GM12865 (cell line): ENCODE results near the gene TMEM141.
"Not testable (repeated sequence)": the region's sequence is repeated elsewhere in the genome, so short reads cannot be mapped to it uniquely, and the experiment has no call there.

Experiments
- DNase-seq: peaks from one replicate; pipeline ENCODE4 v3.0.0; 2010; ENCODE audit warnings: low read depth
- H3K4me3 ChIP-seq: 2 replicates; pipeline ENCODE4 v1.5.1; 2011; ENCODE audit warnings: mild to moderate bottlenecking, low read depth, low read length, control low read depth
- TF ChIP-seq, protein P1 (sequence below): IDR thresholded peaks from 2 replicates; pipeline ENCODE4 v1.5.1; 2011; ENCODE audit warnings: low read length, control low read depth, low read depth, inconsistent platforms; ENCODE audit not compliant: insufficient read depth; ENCODE audit errors: missing control alignments

The TMEM141 gene

DNA sequence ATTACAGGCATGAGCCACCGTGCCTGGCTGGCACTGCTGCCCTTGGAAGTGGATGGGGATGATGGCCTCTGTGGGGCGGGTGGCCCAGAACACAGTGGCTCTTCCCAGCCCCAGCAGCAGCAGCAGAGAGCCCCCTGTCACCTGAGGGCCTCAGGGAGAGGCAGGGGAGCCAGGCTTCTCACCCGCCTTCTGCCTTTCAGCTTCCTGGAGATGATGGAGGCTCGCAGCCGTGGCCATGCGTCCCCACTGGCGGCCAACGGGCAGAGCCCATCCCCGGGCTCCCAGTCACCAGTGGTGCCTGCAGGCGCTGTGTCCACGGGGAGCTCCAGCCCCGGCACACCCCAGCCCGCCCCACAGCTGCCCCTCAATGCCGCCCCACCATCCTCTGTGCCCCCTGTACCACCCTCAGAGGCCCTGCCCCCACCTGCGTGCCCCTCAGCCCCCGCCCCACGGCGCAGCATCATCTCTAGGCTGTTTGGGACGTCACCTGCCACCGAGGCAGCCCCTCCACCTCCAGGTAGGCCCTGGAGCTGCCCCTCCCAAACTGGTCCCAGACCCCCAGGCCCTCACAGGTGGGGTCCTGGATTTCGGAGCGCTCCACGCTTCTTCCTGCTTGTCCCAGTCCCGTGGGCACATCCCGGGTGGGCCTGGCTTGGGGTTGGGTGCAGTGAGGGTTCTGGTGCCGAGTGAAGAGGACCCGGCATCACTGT is 46.2 kb downstream of the TMEM141 start:
- TF ChIP-seq, protein P1, sequence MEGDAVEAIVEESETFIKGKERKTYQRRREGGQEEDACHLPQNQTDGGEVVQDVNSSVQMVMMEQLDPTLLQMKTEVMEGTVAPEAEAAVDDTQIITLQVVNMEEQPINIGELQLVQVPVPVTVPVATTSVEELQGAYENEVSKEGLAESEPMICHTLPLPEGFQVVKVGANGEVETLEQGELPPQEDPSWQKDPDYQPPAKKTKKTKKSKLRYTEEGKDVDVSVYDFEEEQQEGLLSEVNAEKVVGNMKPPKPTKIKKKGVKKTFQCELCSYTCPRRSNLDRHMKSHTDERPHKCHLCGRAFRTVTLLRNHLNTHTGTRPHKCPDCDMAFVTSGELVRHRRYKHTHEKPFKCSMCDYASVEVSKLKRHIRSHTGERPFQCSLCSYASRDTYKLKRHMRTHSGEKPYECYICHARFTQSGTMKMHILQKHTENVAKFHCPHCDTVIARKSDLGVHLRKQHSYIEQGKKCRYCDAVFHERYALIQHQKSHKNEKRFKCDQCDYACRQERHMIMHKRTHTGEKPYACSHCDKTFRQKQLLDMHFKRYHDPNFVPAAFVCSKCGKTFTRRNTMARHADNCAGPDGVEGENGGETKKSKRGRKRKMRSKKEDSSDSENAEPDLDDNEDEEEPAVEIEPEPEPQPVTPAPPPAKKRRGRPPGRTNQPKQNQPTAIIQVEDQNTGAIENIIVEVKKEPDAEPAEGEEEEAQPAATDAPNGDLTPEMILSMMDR, result no peak
- no peak overlapping the region for H3K4me3 ChIP-seq
- no peak for DNase-seq

DNA sequence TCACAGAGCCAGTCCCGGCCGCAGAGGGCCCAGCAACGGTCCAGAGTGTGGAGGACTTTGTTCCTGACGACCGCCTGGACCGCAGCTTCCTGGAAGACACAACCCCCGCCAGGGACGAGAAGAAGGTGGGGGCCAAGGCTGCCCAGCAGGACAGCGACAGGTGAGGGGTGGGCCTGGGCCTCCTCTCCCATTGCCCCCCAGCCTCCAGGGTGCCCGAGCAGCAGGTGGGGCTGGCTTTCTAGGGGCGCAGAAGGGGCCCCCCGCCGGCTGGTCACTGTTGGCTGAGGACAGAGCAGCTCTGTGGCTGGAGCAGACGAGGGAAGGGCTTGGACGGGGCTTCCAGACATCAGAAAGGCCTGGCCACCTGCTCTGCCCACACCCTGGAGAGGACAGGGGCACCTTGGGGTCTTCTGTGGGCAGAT is 46.7 kb downstream of the TMEM141 start:
- not testable (repeated sequence) for DNase-seq, H3K4me3 ChIP-seq

DNA sequence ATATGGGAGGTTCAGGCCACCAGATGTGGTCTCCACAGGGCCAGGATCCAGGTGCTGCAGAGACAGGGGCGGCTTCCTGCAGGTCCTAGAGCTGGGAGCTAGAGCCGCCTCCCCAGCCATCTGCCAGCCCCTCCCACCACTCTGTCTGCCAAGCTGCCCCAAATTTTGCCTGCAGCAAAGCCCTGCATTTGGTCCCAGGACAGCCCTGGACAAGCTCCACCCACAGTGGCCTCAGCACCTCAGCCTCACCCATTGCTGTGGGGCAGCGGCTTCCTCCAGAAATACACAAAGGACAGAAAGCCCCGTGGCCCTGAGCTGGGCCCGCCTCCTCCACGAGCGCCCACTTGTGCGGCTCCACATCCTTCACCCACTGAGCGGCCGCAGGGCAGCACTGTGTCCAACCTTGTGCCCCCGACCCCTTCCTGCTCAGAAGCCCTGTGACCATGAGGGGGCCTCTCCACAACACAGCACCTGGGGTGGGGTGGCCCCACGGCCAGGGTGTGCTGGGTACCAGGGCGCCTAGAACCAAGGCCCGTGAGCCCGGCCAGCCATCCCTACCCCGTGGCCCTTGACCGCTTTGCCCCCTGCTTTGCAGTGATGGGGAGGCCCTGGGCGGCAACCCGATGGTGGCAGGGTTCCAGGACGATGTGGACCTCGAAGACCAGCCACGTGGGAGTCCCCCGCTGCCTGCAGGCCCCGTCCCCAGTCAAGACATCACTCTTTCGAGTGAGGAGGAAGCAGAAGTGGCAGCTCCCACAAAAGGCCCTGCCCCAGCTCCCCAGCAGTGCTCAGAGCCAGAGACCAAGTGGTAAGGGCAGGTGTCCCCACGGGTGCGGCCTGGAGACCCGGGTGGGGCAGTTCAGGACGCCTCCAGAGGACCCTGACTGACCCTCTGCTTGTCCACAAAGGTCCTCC is 47.4 kb downstream of the TMEM141 start:
- no peak for DNase-seq
- TF ChIP-seq, protein P1, result no peak

DNA sequence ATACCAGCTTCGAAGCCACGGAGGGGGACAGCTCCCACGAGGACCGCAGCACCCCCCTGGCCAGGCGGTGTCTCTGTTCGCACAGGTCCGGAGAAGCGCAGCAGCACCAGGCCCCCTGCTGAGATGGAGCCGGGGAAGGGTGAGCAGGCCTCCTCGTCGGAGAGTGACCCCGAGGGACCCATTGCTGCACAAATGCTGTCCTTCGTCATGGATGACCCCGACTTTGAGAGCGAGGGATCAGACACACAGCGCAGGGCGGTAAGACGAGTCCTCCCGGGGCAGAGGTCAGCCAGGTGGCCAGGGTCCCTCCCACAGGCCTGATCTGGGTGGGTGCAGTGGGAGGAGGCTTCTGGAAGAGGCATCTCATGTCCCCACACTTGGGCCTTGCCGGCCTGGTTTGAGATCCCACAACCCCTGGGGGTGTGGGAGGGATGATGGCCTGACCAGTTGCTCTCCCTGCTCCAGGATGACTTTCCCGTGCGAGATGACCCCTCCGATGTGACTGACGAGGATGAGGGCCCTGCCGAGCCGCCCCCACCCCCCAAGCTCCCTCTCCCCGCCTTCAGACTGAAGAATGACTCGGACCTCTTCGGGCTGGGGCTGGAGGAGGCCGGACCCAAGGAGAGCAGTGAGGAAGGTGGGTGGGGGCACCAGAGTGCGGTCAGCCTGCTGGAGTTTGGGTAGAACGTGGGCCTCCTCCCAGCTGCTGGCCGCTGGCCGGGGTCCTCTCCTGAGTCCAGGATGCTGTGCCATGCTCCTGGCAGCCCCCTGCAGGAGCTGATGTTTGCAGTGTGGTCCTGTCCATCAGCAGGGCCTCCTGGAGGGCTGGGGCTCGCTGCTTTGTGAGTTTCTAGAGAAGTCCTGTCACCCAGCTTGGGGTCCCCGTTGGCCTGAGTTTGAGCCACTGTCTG is 48.3 kb downstream of the TMEM141 start:
- TF ChIP-seq, protein P1, result no peak
- no peak overlapping the region for H3K4me3 ChIP-seq
- DNase-seq, result no peak

More for the DNA sequence above, 47.4 kb downstream of the TMEM141 start:
- no peak overlapping the region for H3K4me3 ChIP-seq

DNA sequence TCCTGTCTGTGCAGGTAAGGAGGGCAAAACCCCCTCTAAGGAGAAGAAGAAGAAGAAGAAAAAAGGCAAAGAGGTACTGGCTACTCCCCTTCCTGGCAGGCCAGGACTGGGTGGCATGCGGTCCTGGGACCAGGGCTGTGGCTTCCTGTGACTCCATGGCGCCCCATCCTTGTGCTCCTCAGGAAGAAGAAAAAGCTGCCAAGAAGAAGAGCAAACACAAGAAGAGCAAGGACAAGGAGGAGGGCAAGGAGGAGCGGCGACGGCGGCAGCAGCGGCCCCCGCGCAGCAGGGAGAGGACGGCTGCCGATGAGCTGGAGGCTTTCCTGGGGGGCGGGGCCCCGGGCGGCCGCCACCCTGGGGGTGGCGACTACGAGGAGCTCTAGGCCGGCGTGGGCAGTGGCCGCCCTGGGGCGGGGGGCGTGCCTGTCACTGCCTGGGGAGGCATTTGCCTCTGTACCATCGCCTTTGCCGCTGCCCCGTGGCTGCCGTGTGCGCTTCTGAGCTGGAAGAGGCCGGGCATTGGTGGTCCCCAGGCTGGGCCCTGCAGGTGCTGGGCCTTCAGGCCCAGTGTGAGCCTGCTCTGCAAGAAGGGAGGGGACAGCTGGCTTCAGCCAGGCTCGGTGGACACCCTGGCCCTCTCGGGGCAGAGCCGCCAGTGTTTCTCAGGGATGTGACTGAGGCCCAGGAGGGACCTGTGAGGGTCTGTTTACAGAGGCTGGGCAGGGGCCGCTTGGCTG is 49.2 kb downstream of the TMEM141 start:
- no peak overlapping the region for H3K4me3 ChIP-seq
- no peak for DNase-seq
- TF ChIP-seq, protein P1, result no peak

DNA sequence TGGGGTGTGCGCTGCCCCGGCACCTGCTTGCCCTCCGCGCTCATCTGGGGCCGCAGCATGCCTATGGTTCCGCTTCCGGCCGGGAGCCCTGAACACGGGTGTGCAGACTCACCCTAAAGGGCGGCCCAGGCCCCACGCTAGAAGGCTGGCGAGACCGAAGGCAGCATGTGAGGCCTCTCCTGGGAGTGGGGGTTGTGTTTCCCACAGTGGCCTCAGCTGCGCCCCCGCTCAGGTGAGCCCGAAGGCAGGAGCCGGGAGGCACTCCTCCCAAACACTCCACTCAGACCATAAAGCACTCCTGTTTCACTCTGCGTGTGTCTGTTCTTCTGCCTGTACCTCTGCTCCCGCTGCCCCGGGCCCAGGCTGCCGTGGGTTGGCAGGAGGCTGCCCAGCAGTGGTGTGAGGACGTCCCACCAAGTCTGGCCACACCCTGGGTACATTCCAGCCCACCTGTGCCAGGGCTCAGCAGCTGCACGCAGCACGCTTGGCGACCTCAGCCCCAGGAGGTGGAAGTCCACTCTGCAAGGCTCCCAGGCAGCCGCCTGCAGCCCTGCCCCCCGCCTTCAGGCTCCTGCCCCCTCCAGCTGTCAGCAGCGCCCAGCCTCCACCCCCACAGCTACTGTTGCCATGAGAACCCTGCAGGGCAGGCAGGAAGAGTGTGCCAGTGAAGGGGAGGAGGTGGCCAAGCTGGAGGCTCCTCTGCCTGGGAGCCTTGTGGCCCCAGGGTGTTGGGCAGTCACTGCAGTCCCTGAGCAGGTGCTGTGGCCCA is 49.9 kb downstream of the TMEM141 start:
- TF ChIP-seq, protein P1, result no peak
- DNase-seq, result no peak
- no peak overlapping the region for H3K4me3 ChIP-seq

DNA sequence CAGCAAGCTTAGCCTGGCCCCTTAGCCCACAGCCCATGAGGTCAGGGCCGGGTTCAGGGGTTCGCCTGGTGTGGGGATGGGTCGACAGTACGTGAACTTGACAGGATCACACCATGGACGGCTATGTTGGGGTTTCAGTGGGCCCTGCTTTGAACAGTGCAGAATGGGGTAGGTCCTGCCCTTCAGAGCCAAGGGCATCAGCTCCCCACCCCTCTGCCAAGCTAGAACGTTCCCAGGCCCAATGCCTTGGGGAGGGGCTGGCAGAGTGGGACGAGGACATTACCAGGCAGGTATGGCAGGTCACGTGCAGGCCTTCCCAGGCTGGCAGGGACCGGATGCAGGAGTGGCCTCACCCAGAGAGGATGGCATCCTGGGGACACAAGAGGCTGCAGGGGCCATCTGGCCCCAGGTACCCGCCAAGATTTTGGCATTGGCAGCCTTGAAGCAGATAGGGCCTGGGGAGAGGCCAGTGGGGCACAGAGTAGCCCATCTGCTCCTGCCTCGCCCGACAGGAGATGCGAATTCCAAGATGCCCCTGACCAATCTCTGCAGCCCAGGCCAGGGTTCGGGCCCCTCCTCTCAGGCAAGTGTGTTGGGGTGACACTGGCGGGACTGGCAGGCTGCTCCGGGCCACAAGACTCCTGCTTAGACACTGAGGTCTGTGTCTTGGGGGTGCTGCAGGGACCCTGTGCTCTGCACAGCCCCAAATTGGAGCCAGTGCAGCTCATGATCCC is 50.7 kb downstream of the TMEM141 start:
- not testable (repeated sequence) for DNase-seq, H3K4me3 ChIP-seq
